SK-MEL-5 (cell line): ENCODE measurements around the gene WDR3. TPM values are rescaled to one million over a fixed set of nuclear protein-coding genes. Genes with fewer than 3 reads are reported as not detected.

ENCODE experiments used
- DNase-seq: peaks from one replicate; pipeline ENCODE4 v3.0.0-alpha.2; 2016; ENCODE audit warnings: low read depth, low spot score
- in situ Hi-C: cut with HindIII; loops from 2 replicates; pipeline ENCODE4 v1.10.0; 2016; ENCODE audit warnings: low sequenced_read_pairs, high pct_unique_total_duplicates, low pct_unique_long_range_greater_than_20kb
- total RNA-seq: library from RNA; depleted of rRNA; stranded (reverse); fragments of >200 nt; shearing (Covaris generic); gene quantifications from 2 replicates; pipeline ENCODE4 v1.2.3, GENCODE V29; 2014; rRNA removed

The WDR3 gene
- total RNA-seq, 1 experiment from 2014 or later, result 53.1 TPM

GRCh38 chr1:118012515-118013124 lies 83.1 kb downstream of the WDR3 start:
- in situ Hi-C loops, result no loop called here
- DNase-seq, result no peak

- DNase-seq, result no peak
- in situ Hi-C loops, result no loop called here
Observed at GRCh38 chr1:118013336-118013735, 83.8 kb downstream of the WDR3 start.

- in situ Hi-C loops, result no loop called here
- no peak for DNase-seq
Observed at GRCh38 chr1:118013938-118014337, 84.4 kb downstream of the WDR3 start.

Other genes with a start within 250 kb of the WDR3 start
- gene GDAP2, start 118 bp upstream of the WDR3 start, total RNA-seq, result 15.8 and 18.3 TPM in 2 replicates